GM23248 (cell line): ENCODE data around the gene ANKS6. TPM values are rescaled to one million over a fixed set of nuclear protein-coding genes. Genes with fewer than 3 reads are reported as not detected.

Source experiments
- DNase-seq: peaks from one replicate; pipeline ENCODE4 v3.0.0-alpha.2; 2015
- H2AFZ ChIP-seq: fragments of 200-600 bp; sonication (generic); 2 replicates; pipeline ENCODE4 v1.6.1; 2016; ENCODE audit warnings: antibody characterized with exemption
- H3F3A ChIP-seq: fragments of 200-600 bp; sonication (generic); 2 replicates; pipeline ENCODE4 v1.6.1; 2016; ENCODE audit warnings: mild to moderate bottlenecking, antibody characterized with exemption, mixed run types; ENCODE audit not compliant: insufficient read depth
- H3K27ac ChIP-seq: fragments of 200-600 bp; sonication (generic); 2 replicates; pipeline ENCODE4 v1.5.1; 2016; ENCODE audit warnings: mild to moderate bottlenecking
- H3K27me3 ChIP-seq: fragments of 200-600 bp; sonication (generic); replicated peaks from 2 replicates; pipeline ENCODE4 v1.6.1; 2016; ENCODE audit warnings: mild to moderate bottlenecking; ENCODE audit not compliant: insufficient read depth
- H3K36me3 ChIP-seq: fragments of 200-600 bp; sonication (generic); 2 replicates; pipeline ENCODE4 v1.6.1; 2016; ENCODE audit warnings: low read depth, mild to moderate bottlenecking
- H3K4me1 ChIP-seq: fragments of 200-600 bp; sonication (generic); 2 replicates; pipeline ENCODE4 v1.6.1; 2016; ENCODE audit warnings: mild to moderate bottlenecking; ENCODE audit not compliant: insufficient read depth
- H3K4me2 ChIP-seq: fragments of 200-600 bp; sonication (generic); one replicate; pipeline ENCODE4 v1.6.1; 2016; ENCODE audit warnings: mild to moderate bottlenecking; ENCODE audit not compliant: unreplicated experiment
- H3K4me3 ChIP-seq: fragments of 200-600 bp; sonication (generic); 2 replicates; pipeline ENCODE4 v1.5.1; 2016; ENCODE audit warnings: mild to moderate bottlenecking
- H3K79me2 ChIP-seq: fragments of 200-600 bp; sonication (generic); 2 replicates; pipeline ENCODE4 v1.6.1; 2016; ENCODE audit warnings: mild to moderate bottlenecking; ENCODE audit not compliant: insufficient read depth
- H3K9ac ChIP-seq: fragments of 200-600 bp; sonication (generic); 2 replicates; pipeline ENCODE4 v1.6.1; 2016; ENCODE audit warnings: mild to moderate bottlenecking
- H3K9me2 ChIP-seq: fragments of 200-600 bp; sonication (generic); 2 replicates; pipeline ENCODE4 v1.6.1; 2016; ENCODE audit warnings: mixed run types, mild to moderate bottlenecking, moderate library complexity; ENCODE audit not compliant: insufficient read depth
- H3K9me3 ChIP-seq: fragments of 200-600 bp; sonication (generic); one replicate; pipeline ENCODE4 v1.6.1; 2017; ENCODE audit warnings: low read depth
- H4K20me1 ChIP-seq: fragments of 200-600 bp; sonication (generic); 2 replicates; pipeline ENCODE4 v1.6.0; 2016; ENCODE audit not compliant: insufficient read depth
- EZH2 ChIP-seq: fragments of 200-600 bp; sonication (generic); IDR thresholded peaks from 2 replicates; pipeline ENCODE4 v1.6.1; 2018; ENCODE audit warnings: antibody characterized with exemption, mild to moderate bottlenecking; ENCODE audit not compliant: insufficient read depth, poor library complexity, severe bottlenecking
- EZH2phosphoT487 ChIP-seq: fragments of 200-600 bp; sonication (generic); IDR thresholded peaks from 2 replicates; pipeline ENCODE4 v1.6.1; 2018; ENCODE audit warnings: antibody characterized with exemption, moderate library complexity, mild to moderate bottlenecking, low read depth; ENCODE audit not compliant: insufficient read depth
- WGBS, 2 experiments: methylation state at CpG; one replicate each; pipeline ENCODE4 v1.1.6; 2015 to 2017; ENCODE audit warnings: low lambda C conversion rate in 2 of 2, low coverage in 1 of 2; ENCODE audit errors: missing lambda C conversion rate in 2 of 2; 5-methylcytosine and 5-hydroxymethylcytosine counted together
- in situ Hi-C: fragments of 300-500 bp; cut with MboI; formaldehyde crosslinking; loops from 2 replicates; pipeline ENCODE4 v1.15.0; 2020
- polyA plus RNA-seq: library from polyadenylated mRNA; unstranded; fragments of >200 nt; fragmentation: Nextera tagmentation; extraction: Ambion mirVana; gene quantifications from 2 replicates; pipeline ENCODE4 v1.2.1, GENCODE V29; 2016
- total RNA-seq: library from RNA; depleted of rRNA; stranded (reverse); fragments of >200 nt; shearing (Covaris generic); gene quantifications from 2 replicates; pipeline ENCODE4 v1.2.3, GENCODE V29; 2014

Gene ANKS6
- total and polyA plus RNA-seq, 2 experiments from 2014 or later, result 7.1 to 26.4 TPM

DNA sequence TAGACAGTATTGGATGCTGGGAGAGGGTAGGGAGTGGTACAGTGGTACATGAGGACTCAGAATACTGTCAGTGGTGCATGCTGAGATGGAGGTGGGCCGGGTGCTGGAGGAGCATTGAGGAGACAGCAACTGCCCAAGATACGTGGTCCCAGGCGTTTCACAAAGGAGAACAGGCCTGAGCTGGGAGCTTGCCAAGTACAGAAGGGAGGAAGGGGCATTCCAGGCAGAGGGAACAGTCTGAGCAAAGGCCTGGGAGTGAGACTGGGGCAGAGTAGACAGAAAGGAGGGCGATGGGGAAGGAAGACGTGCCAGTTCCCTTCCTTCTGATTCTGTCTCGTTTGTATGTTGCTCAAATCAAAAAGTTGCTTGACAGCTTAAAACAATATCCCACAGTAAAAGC is 26.3 kb upstream of the ANKS6 start:
- Histone ChIP-seq H3K4me1 (no peaks in the 10 kb centered on the region), H4K20me1 (no peaks in the 10 kb centered on the region), H3K79me2 (no peaks in the 10 kb centered on the region), H3K27ac (no peak overlapping the region), H2AFZ (no peak overlapping the region), H3K27me3 (no peaks in the 10 kb centered on the region), H3K9me2 (no peaks in the 10 kb centered on the region), H3K4me2 (no peak overlapping the region), H3K9me3 (no peaks in the 10 kb centered on the region), H3F3A (no peaks in the 10 kb centered on the region), H3K36me3 (no peaks in the 10 kb centered on the region; the same call in 1 of the 2 replicates), H3K4me3 (no peak overlapping the region), H3K9ac (no peak overlapping the region)
- TF ChIP-seq EZH2phosphoT487, result no peak
- TF ChIP-seq EZH2, result no peak
- in situ Hi-C loops, result no loop called here
- no peak for DNase-seq
- WGBS, 2 experiments, result 87 to 90% methylated on average over 6 of the region's 6 CpGs

DNA sequence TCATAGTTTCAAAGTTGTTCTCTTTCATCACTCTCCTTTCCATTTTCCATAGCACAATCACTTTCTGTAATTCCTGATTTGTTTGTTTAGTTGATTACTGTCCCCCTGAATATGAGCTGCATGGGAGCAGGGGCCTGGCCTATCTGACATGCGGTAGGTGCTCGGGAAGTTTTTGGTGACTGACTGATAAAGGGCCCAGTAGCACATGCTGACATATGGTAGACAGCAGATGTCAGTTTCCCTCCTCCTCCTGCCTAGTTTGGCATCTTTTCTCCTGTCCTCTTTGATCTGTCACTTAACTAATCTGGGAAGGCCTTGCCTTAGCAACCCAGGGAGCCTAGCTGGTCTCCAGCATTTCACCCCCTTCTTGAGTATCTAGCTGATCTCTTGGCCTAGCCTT is 25.5 kb upstream of the ANKS6 start:
- H3K9me3 ChIP-seq, result no peaks in the 10 kb centered on the region
- H3K27me3 ChIP-seq, result no peaks in the 10 kb centered on the region
- in situ Hi-C loops, result no loop called here
- H4K20me1 ChIP-seq, result no peaks in the 10 kb centered on the region
- no peaks in the 10 kb centered on the region for H3K79me2 ChIP-seq
- H3K27ac ChIP-seq, result no peak overlapping the region
- H3K4me1 ChIP-seq, result no peaks in the 10 kb centered on the region
- no peaks in the 10 kb centered on the region; the same call in 1 of the 2 replicates for H3K36me3 ChIP-seq
- no peak overlapping the region for H2AFZ ChIP-seq
- no peak overlapping the region for H3K4me2 ChIP-seq
- TF ChIP-seq EZH2 (no peak), EZH2phosphoT487 (no peak)
- H3K9ac ChIP-seq, result no peak overlapping the region
- H3F3A ChIP-seq, result no peaks in the 10 kb centered on the region
- H3K4me3 ChIP-seq, result no peak overlapping the region
- 94 to 98% methylated on average over 2 of the region's 2 CpGs for WGBS, 2 experiments
- no peak for DNase-seq
- H3K9me2 ChIP-seq, result no peaks in the 10 kb centered on the region

DNA sequence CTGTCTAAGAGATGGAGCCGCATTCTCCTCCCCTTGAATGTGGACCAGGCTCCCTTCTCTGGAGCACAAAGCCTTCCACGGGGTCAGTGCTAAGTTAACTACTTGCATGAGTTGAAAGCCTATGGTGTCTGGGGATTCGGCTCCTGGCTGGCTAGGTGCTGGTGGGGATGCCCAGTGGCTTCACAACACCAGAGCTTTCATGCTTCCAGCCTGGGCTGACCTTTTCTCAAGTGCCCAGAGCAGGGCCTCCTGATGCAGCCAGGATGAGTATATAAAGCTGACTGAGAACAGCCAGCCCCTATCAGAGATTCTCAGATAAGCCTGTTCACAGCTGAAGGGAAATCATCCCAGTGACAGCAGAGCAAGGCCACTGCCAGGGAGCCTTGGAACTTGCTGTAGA is 22.9 kb upstream of the ANKS6 start:
- H3K9ac ChIP-seq, result no peak overlapping the region
- no peaks in the 10 kb centered on the region for H3K9me3 ChIP-seq
- no peak overlapping the region for H3K4me2 ChIP-seq
- no peak for DNase-seq
- no peak overlapping the region for H3K4me3 ChIP-seq
- H2AFZ ChIP-seq, result no peak overlapping the region
- no peaks in the 10 kb centered on the region for H3F3A ChIP-seq
- no peak for TF ChIP-seq EZH2
- no peak for TF ChIP-seq EZH2phosphoT487
- WGBS, 2 experiments, result 76 to 82% methylated on average over 3 of the region's 3 CpGs
- H3K4me1 ChIP-seq, result no peaks in the 10 kb centered on the region
- H4K20me1 ChIP-seq, result no peaks in the 10 kb centered on the region
- no peaks in the 10 kb centered on the region; the same call in 1 of the 2 replicates for H3K36me3 ChIP-seq
- in situ Hi-C loops, result no loop called here
- no peaks in the 10 kb centered on the region for H3K9me2 ChIP-seq
- no peaks in the 10 kb centered on the region for H3K79me2 ChIP-seq
- H3K27me3 ChIP-seq, result no peaks in the 10 kb centered on the region
- no peak overlapping the region for H3K27ac ChIP-seq

DNA sequence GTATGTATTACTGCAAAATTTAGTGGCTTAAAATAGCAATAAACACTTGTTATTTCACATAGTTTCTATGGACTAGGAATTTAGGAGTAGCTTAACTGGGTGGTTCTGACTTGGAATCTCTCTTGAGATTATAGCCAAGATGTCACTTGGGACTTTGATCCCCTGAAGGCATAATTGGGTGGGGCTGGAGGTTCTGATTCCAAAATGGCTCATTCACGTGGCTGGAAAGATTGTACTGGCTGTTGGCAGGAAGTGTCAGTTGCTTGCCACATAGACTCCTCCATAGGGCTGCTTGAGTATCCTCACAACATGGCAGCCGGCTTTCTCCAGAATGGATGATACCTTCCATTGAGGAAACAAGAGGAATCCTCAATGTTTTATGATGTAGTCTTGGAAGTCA is 22.4 kb upstream of the ANKS6 start:
- 75 to 78% methylated on average over 2 of the region's 2 CpGs for WGBS, 2 experiments
- DNase-seq, result no peak
- in situ Hi-C loops, result no loop called here

DNA sequence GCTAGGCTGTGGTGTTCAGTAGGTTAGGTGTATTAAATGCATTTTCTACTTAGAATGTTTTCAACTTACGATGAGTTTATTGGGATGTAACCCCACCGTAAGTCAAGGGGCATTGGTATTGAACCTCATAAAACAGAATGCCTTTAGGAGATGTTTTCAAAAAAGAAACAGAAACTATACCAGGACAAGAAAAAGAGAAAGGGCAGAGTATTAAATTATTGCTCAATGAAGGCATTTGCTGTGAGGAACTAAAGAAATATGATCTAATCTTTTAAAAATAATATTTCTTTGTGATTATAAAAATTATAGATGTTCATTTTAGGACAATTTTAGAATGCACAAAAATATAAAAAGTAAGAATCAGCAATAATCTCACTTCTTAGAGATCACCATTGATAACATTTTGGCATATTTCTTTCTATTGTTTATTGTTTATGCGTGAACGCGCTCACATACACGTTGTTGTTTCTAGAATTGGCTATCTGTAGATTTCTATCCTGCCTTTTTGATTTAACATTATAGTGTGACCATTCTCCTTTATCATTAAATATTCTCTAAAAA is 19.1 kb upstream of the ANKS6 start:
- no peaks in the 10 kb centered on the region; the same call in 1 of the 2 replicates for H3K36me3 ChIP-seq
- H3K9me3 ChIP-seq, result no peaks in the 10 kb centered on the region
- H3K79me2 ChIP-seq, result no peaks in the 10 kb centered on the region
- H3K4me1 ChIP-seq, result peaks cover 5% of the 10 kb centered on the region
- 79 to 81% methylated on average over 6 of the region's 6 CpGs for WGBS, 2 experiments
- in situ Hi-C loops, result no loop called here
- H3K27ac ChIP-seq, result no peak overlapping the region
- H2AFZ ChIP-seq, result no peak overlapping the region
- no peak overlapping the region for H3K9ac ChIP-seq
- no peak overlapping the region for H3K4me3 ChIP-seq
- no peak for DNase-seq
- H3K9me2 ChIP-seq, result no peaks in the 10 kb centered on the region
- H4K20me1 ChIP-seq, result no peaks in the 10 kb centered on the region
- TF ChIP-seq EZH2phosphoT487, result no peak
- no peak for TF ChIP-seq EZH2
- H3K27me3 ChIP-seq, result no peaks in the 10 kb centered on the region
- peaks cover 9% of the 10 kb centered on the region for H3F3A ChIP-seq
- no peak overlapping the region for H3K4me2 ChIP-seq

More for the DNA sequence above, 22.4 kb upstream of the ANKS6 start:
- Histone ChIP-seq H3K27me3 (no peaks in the 10 kb centered on the region), H3K9ac (no peak overlapping the region), H4K20me1 (no peaks in the 10 kb centered on the region), H3K4me3 (no peak overlapping the region), H3K27ac (no peak overlapping the region), H3K4me2 (no peak overlapping the region), H3K36me3 (no peaks in the 10 kb centered on the region; the same call in 1 of the 2 replicates), H2AFZ (no peak overlapping the region), H3F3A (no peaks in the 10 kb centered on the region), H3K79me2 (no peaks in the 10 kb centered on the region), H3K9me2 (no peaks in the 10 kb centered on the region), H3K9me3 (no peaks in the 10 kb centered on the region), H3K4me1 (no peaks in the 10 kb centered on the region)
- no peak for TF ChIP-seq EZH2
- TF ChIP-seq EZH2phosphoT487, result no peak
